HCT116 (cell line): ENCODE data around the gene SPG7. TPM values are rescaled to one million over a fixed set of nuclear protein-coding genes. Genes with fewer than 3 reads are reported as not detected.
A peak's percentile ranks its signal among the peaks of the same experiment; 100 is the strongest.

Experiments
- ATAC-seq: fragments of 200-7000 bp; cut with Tn5 transposase; 2 replicates; pipeline ENCODE4 v1.9.1; 2020; ENCODE audit warnings: mild to moderate bottlenecking, moderate library complexity
- BruUV-seq: library from RNA; stranded (reverse); fragments of 400-500 nt; replicated peaks from 2 replicates; lab custom pipeline; 2021; lab: Mats Ljungman, UMichigan
- CTCF ChIA-PET: fragments of 300-600 bp; sonication (Branson Sonifier 250); formaldehyde crosslinking; loops from one replicate; lab custom pipeline; 2021; ENCODE audit warnings: antibody characterized with exemption; lab: Charles Lee
- POLR2A ChIA-PET: fragments of 300-600, 350-600 bp; sonication (Branson Sonifier 250); formaldehyde crosslinking; loops from one replicate; lab custom pipeline; 2021; ENCODE audit warnings: antibody characterized with exemption; lab: Charles Lee
- RAD21 ChIA-PET, 2 experiments: fragments of 300-600 bp; sonication (Branson Sonifier 250); formaldehyde crosslinking; loops; one replicate each; lab custom pipeline; 2023; ENCODE audit warnings: low total read pairs in 2 of 2; ENCODE audit not compliant: uncharacterized antibody in 2 of 2, unreplicated experiment in 2 of 2, low non-redundant PET in 1 of 2; lab: Charles Lee
- DNase-seq: peaks from one replicate; pipeline ENCODE4 v3.0.0-alpha.2; 2010; ENCODE audit warnings: low read depth, low spot score
- H2AFZ ChIP-seq: fragments of 200-600 bp; shearing (Covaris generic), sonication (generic); 2 replicates; pipeline ENCODE4 v1.6.1; 2017; ENCODE audit warnings: low read depth, mixed run types, mixed read lengths, antibody characterized with exemption, low read length; ENCODE audit not compliant: poor library complexity, severe bottlenecking
- H3K27ac ChIP-seq: 2 replicates; pipeline ENCODE4 v1.5.1; 2012; ENCODE audit warnings: low read depth, low read length
- H3K27me3 ChIP-seq: fragments of 200-600 bp; sonication (generic); 2 replicates; pipeline ENCODE4 v1.6.1; 2016; ENCODE audit warnings: mixed run types, low read length, mixed read lengths; ENCODE audit not compliant: insufficient read depth
- H3K36me3 ChIP-seq, 2 experiments: fragments of 200-500 bp in 1 of 2; fragments of 200-600 bp in 1 of 2; sonication (Bioruptor generic) in 1 of 2; sonication (generic) in 1 of 2; 2 replicates each; pipeline versions ENCODE4 v1.5.1 to v1.6.1; 2014 to 2016; ENCODE audit warnings: low read length in 2 of 2, inconsistent platforms in 1 of 2, mixed read lengths in 1 of 2, mixed run types in 1 of 2; ENCODE audit not compliant: insufficient read depth in 2 of 2, control insufficient read depth in 1 of 2
- H3K4me1 ChIP-seq, 2 experiments: fragments of 200-600 bp in 1 of 2; sonication (generic) in 1 of 2; 2 replicates each; pipeline versions ENCODE4 v1.5.1 to v1.6.1; 2012 to 2017; ENCODE audit warnings: low read length in 2 of 2, inconsistent platforms in 1 of 2, mild to moderate bottlenecking in 1 of 2, mixed read lengths in 1 of 2, mixed run types in 1 of 2, moderate library complexity in 1 of 2; ENCODE audit not compliant: insufficient read depth in 2 of 2, control insufficient read depth in 1 of 2
- H3K4me2 ChIP-seq: fragments of 200-600 bp; sonication (generic); 2 replicates; pipeline ENCODE4 v1.6.1; 2017; ENCODE audit warnings: mixed run types, low read length, mixed read lengths
- H3K4me3 ChIP-seq, 2 experiments: fragments of 200-600 bp in 1 of 2; sonication (generic) in 1 of 2; replicated peaks in 1 of 2; 2 replicates each; pipeline ENCODE4 v1.5.1; 2011 to 2016; ENCODE audit warnings: low read length in 2 of 2, control low read depth in 1 of 2, low read depth in 1 of 2, mild to moderate bottlenecking in 1 of 2, mixed read lengths in 1 of 2, mixed run types in 1 of 2
- H3K79me2 ChIP-seq: fragments of 200-600 bp; sonication (generic); 2 replicates; pipeline ENCODE4 v1.6.1; 2017; ENCODE audit warnings: mild to moderate bottlenecking, mixed run types, low read length, moderate library complexity, mixed read lengths; ENCODE audit not compliant: insufficient read depth
- H3K9ac ChIP-seq: fragments of 200-600 bp; sonication (generic); 2 replicates; pipeline ENCODE4 v1.6.1; 2016; ENCODE audit warnings: low read length, mixed read lengths
- H3K9me2 ChIP-seq: fragments of 200-600 bp; sonication (generic), shearing (Covaris generic); 2 replicates; pipeline ENCODE4 v1.6.1; 2017; ENCODE audit warnings: mixed run types, mild to moderate bottlenecking, moderate library complexity; ENCODE audit not compliant: insufficient read depth
- H3K9me3 ChIP-seq, 2 experiments: fragments of 200-500 bp in 1 of 2; fragments of 200-600 bp in 1 of 2; sonication (Bioruptor generic) in 1 of 2; sonication (generic) in 1 of 2; 2 replicates each; pipeline ENCODE4 v1.6.1; 2014 to 2017; ENCODE audit warnings: low read length in 2 of 2, mixed read lengths in 2 of 2, inconsistent platforms in 1 of 2, low read depth in 1 of 2, mild to moderate bottlenecking in 1 of 2, mixed run types in 1 of 2, moderate library complexity in 1 of 2; ENCODE audit not compliant: control insufficient read depth in 1 of 2, insufficient read depth in 1 of 2
- H4K20me1 ChIP-seq: fragments of 200-600 bp; sonication (generic), shearing (Covaris generic); 2 replicates; pipeline ENCODE4 v1.6.1; 2017; ENCODE audit warnings: mixed run types, mild to moderate bottlenecking, moderate library complexity; ENCODE audit not compliant: insufficient read depth
- CBX3 ChIP-seq: IDR thresholded peaks from 2 replicates; pipeline ENCODE4 v1.6.1; 2012; ENCODE audit warnings: low read depth
- CEBPB ChIP-seq: IDR thresholded peaks from 2 replicates; pipeline ENCODE4 v1.6.1; 2012; ENCODE audit warnings: low read depth
- EZH2phosphoT487 ChIP-seq: fragments of 200-600 bp; IDR thresholded peaks from 2 replicates; pipeline ENCODE4 v1.6.1; 2018; ENCODE audit warnings: antibody characterized with exemption, borderline replicate concordance
- RAD21 ChIP-seq: IDR thresholded peaks from 2 replicates; pipeline ENCODE4 v1.6.1; 2012; ENCODE audit warnings: low read depth, mild to moderate bottlenecking
- SIN3A ChIP-seq: IDR thresholded peaks from 2 replicates; pipeline ENCODE4 v1.6.1; 2012; ENCODE audit warnings: low read depth
- SRF ChIP-seq: IDR thresholded peaks from 2 replicates; pipeline ENCODE4 v1.6.1; 2012; ENCODE audit warnings: low read depth
- intact Hi-C: fragments of 100-400 bp; cut with micrococcal nuclease; formaldehyde crosslinking; loops from 2 replicates; pipeline ENCODE4 v1.10.0; 2022
- total RNA-seq: library from RNA; stranded (reverse); gene quantifications from one replicate; pipeline ENCODE4 v1.2.1, GENCODE V29; 2021; ENCODE audit not compliant: unreplicated experiment
- TF ChIP-seq, protein P1 (sequence below): IDR thresholded peaks from 2 replicates; pipeline ENCODE4 v1.6.1; 2012
- TF ChIP-seq, protein P2 (sequence below), 3 experiments: fragments of 200-600 bp in 1 of 3; sonication (generic) in 1 of 3; IDR thresholded peaks in 2 of 3; conservative IDR thresholded peaks in 1 of 3; 2 replicates each; pipeline ENCODE4 v1.5.1; 2012 to 2017; ENCODE audit warnings: low read depth in 2 of 3, low read length in 2 of 3, antibody characterized with exemption in 1 of 3, borderline replicate concordance in 1 of 3, control low read depth in 1 of 3, mild to moderate bottlenecking in 1 of 3, mixed read lengths in 1 of 3, mixed run types in 1 of 3, moderate library complexity in 1 of 3; ENCODE audit not compliant: insufficient read depth in 1 of 3

SPG7 gene
- total RNA-seq, 1 experiment from 2014 or later, result 116 TPM

DNA sequence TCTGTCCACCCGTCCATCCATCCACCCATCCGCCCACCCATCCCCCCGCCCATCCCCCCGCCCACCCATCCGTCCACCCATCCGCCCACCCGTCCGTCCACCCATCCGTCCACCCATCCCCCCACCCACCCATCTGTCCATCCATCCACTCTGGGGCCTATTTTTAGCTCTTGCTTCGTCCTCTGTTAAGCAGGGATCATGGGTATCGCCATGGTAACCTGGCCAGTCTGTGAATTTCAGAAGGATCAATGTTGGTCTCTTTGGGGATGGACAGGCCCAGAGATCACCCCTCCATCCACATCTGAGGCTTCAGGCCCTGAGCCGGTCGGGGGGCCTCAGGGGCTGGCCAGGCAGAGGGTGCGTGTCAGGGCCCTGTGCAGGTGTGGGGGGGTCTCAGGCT is 90.0 kb downstream of the SPG7 start (continued):
- TF ChIP-seq RAD21 (no peak), CEBPB (no peak), SRF (no peak), SIN3A (no peak), EZH2phosphoT487 (no peak)
- TF ChIP-seq, protein P1, sequence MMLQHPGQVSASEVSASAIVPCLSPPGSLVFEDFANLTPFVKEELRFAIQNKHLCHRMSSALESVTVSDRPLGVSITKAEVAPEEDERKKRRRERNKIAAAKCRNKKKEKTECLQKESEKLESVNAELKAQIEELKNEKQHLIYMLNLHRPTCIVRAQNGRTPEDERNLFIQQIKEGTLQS, result no peak

DNA sequence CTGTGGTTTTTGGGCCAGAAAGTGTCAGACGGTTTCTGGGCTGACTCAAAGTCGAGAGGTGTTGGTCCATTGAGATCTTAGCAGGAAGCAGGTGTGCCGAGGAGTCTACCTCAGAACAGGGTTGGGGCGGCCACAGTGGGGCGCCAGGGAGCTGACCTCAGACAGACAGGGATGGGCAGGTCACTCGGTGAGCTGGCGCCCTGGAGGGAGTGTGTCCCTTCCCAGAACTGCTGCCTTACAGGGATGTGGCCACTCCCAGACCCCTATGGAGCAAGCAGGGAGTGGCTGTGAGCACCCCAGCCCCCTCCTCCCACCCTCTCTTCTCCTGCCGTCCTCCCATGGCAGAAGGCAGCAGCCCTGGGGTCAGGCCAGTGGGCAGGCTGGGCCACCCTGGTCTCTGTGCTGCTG is 91.3 kb downstream of the SPG7 start:
- no TSS peak for BruUV-seq
- CTCF ChIA-PET, result interaction anchor here (0.6 to 2.1 kb wide), 12 partner anchors 8 to 261 kb away, joined by 3 to 17 read pairs (median 4); partner anchors contain the start of gene CDK10

More for the DNA sequence above, 91.3 kb downstream of the SPG7 start:
- H3K9ac ChIP-seq, result no peak overlapping the region
- intact Hi-C loops, result loop anchor here (1.0 to 2.0 kb wide), 2 partner anchors 42 to 67 kb away; no protein-coding TSS in a partner anchor
- peak overlapping the region; percentile 27; the same call in 1 of the 2 replicates for H3K27ac ChIP-seq
- H2AFZ ChIP-seq, result no peak overlapping the region
- no peak overlapping the region for H3K4me3 ChIP-seq
- H3K27me3 ChIP-seq, result no peaks in the 10 kb centered on the region
- TF ChIP-seq, protein P2, sequence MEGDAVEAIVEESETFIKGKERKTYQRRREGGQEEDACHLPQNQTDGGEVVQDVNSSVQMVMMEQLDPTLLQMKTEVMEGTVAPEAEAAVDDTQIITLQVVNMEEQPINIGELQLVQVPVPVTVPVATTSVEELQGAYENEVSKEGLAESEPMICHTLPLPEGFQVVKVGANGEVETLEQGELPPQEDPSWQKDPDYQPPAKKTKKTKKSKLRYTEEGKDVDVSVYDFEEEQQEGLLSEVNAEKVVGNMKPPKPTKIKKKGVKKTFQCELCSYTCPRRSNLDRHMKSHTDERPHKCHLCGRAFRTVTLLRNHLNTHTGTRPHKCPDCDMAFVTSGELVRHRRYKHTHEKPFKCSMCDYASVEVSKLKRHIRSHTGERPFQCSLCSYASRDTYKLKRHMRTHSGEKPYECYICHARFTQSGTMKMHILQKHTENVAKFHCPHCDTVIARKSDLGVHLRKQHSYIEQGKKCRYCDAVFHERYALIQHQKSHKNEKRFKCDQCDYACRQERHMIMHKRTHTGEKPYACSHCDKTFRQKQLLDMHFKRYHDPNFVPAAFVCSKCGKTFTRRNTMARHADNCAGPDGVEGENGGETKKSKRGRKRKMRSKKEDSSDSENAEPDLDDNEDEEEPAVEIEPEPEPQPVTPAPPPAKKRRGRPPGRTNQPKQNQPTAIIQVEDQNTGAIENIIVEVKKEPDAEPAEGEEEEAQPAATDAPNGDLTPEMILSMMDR (IDR thresholded peaks at IDR 0.05 in 2 of 3, conservative IDR thresholded peaks at IDR 0.05 in 1 of 3; ENCODE audit: borderline replicate concordance in 1 of 3, insufficient read depth in 1 of 3, low read depth in 2 of 3, low read length in 2 of 3), result peak in 2 of 3 experiments; percentile 79 to 83; a peak in 4 of 6 replicates
- TF ChIP-seq CBX3, result no peak
- H3K9me2 ChIP-seq, result no peaks in the 10 kb centered on the region
- ATAC-seq (peak; percentile 73), DNase-seq (peak; percentile 63)
- ChIA-PET RAD21 (interaction anchor here in 1 of 2 experiments (0.8 to 1.7 kb wide), 3 partner anchors 38 to 42 kb away, joined by 3 to 10 read pairs (median 3); no protein-coding TSS in a partner anchor), POLR2A (interaction anchor here (0.6 kb wide), 1 partner anchor 11 kb away, joined by 3 read pairs; no protein-coding TSS in a partner anchor)
- H3K4me2 ChIP-seq, result peak overlapping the region; percentile 43
- no peaks in the 10 kb centered on the region for H3K79me2 ChIP-seq
- peaks cover 0 to 6% of the 10 kb centered on the region in 2 experiments; a peak in 2 of 4 replicates for H3K36me3 ChIP-seq
- H4K20me1 ChIP-seq, result no peaks in the 10 kb centered on the region
- peaks cover 28 to 51% of the 10 kb centered on the region in 2 experiments for H3K4me1 ChIP-seq
- no peaks in the 10 kb centered on the region for H3K9me3 ChIP-seq
